HG03196 (cell line): Measurements from ENCODE around the gene PRPF4.
"Not testable (repeated sequence)": the region's sequence is repeated elsewhere in the genome, so short reads cannot be mapped to it uniquely, and the experiment has no call there.

Source experiments
- ATAC-seq: cut with Tn5 transposase; IDR thresholded peaks from one replicate; pipeline ENCODE4 v1.9.1; 2021; ENCODE audit not compliant: unreplicated experiment

Gene PRPF4

GRCh38 chr9:113267911-113268566 lies 7.4 kb upstream of the PRPF4 start:
- no peak for ATAC-seq

GRCh38 chr9:113269355-113269754 lies 6.1 kb upstream of the PRPF4 start:
- ATAC-seq = no peak

GRCh38 chr9:113269871-113270270 lies 5.6 kb upstream of the PRPF4 start:
- ATAC-seq = no peak

GRCh38 chr9:113274474-113275156 lies 843 bp upstream of the PRPF4 start:
- ATAC-seq = peak; percentile 33

- no peak for ATAC-seq
Observed at GRCh38 chr9:113278840-113279239, 3.4 kb downstream of the PRPF4 start.

GRCh38 chr9:113281356-113281755 lies 5.9 kb downstream of the PRPF4 start:
- no peak for ATAC-seq

GRCh38 chr9:113289091-113289490 lies 13.6 kb downstream of the PRPF4 start:
- no peak for ATAC-seq

GRCh38 chr9:113290052-113290607 lies 14.7 kb downstream of the PRPF4 start:
- ATAC-seq = no peak

GRCh38 chr9:113293285-113293878 lies 17.9 kb downstream of the PRPF4 start:
- ATAC-seq = no peak

GRCh38 chr9:113296247-113296646 lies 20.8 kb downstream of the PRPF4 start:
- ATAC-seq = not testable (repeated sequence)

- ATAC-seq = no peak
Observed at GRCh38 chr9:113296796-113297558, 21.5 kb downstream of the PRPF4 start.

GRCh38 chr9:113298311-113298710 lies 22.9 kb downstream of the PRPF4 start:
- ATAC-seq = no peak

GRCh38 chr9:113298924-113299770 lies 23.7 kb downstream of the PRPF4 start:
- no peak for ATAC-seq

GRCh38 chr9:113299800-113300292 lies 24.4 kb downstream of the PRPF4 start:
- no peak for ATAC-seq

GRCh38 chr9:113301548-113301947 lies 26.1 kb downstream of the PRPF4 start:
- no peak for ATAC-seq

GRCh38 chr9:113302792-113303418 lies 27.4 kb downstream of the PRPF4 start, which contains the start of gene RNF183:
RNF183 (minus strand) TSS chr9:113303376; CDS start chr9:113298184, 5,192 bp downstream.
- no peak for ATAC-seq

GRCh38 chr9:113306566-113306965 lies 31.1 kb downstream of the PRPF4 start:
- no peak for ATAC-seq

GRCh38 chr9:113307396-113307975 lies 32.0 kb downstream of the PRPF4 start:
- no peak for ATAC-seq

GRCh38 chr9:113309204-113309813 lies 33.9 kb downstream of the PRPF4 start:
- no peak for ATAC-seq
